Neuronal stem cell (in vitro differentiated cells): Measurements from ENCODE around the gene NEUROG3.

Experiments
- DNase-seq: peaks from one replicate; pipeline ENCODE4 v3.0.0-alpha.2; 2013; ENCODE audit warnings: low spot score
- H2AFZ ChIP-seq: one replicate; pipeline ENCODE4 v1.6.1; 2013; ENCODE audit warnings: mild to moderate bottlenecking, low read length, inconsistent platforms
- H2AK5ac ChIP-seq: 2 replicates; pipeline ENCODE4 v1.6.1; 2013; ENCODE audit warnings: low read depth, mild to moderate bottlenecking, inconsistent platforms, low read length, moderate library complexity, mixed read lengths
- H2BK120ac ChIP-seq: 2 replicates; pipeline ENCODE4 v1.6.1; 2013; ENCODE audit warnings: low read depth, mild to moderate bottlenecking, inconsistent platforms, low read length, moderate library complexity, mixed read lengths
- H2BK12ac ChIP-seq: one replicate; pipeline ENCODE4 v1.6.1; 2013; ENCODE audit warnings: low read length, inconsistent platforms
- H2BK15ac ChIP-seq: 2 replicates; pipeline ENCODE4 v1.6.1; 2013; ENCODE audit warnings: mild to moderate bottlenecking, low read length, inconsistent platforms, mixed read lengths
- H2BK5ac ChIP-seq: one replicate; pipeline ENCODE4 v1.6.1; 2013; ENCODE audit warnings: inconsistent platforms, mild to moderate bottlenecking, low read length, moderate library complexity
- H3K14ac ChIP-seq: one replicate; pipeline ENCODE4 v1.6.1; 2013; ENCODE audit warnings: low read length, inconsistent platforms
- H3K18ac ChIP-seq: 2 replicates; pipeline ENCODE4 v1.6.1; 2013; ENCODE audit warnings: low read length, inconsistent platforms
- H3K23ac ChIP-seq: 2 replicates; pipeline ENCODE4 v1.6.1; 2013; ENCODE audit warnings: low read depth, mild to moderate bottlenecking, mixed read lengths, low read length, inconsistent platforms; ENCODE audit not compliant: poor library complexity
- H3K27ac ChIP-seq: replicated peaks from 3 replicates; pipeline ENCODE4 v1.5.1; 2013; ENCODE audit warnings: low read length, inconsistent platforms
- H3K27me3 ChIP-seq, 3 experiments: 2 replicates each; pipeline ENCODE4 v1.6.1; 2013; ENCODE audit warnings: low read length in 3 of 3, mild to moderate bottlenecking in 2 of 3, inconsistent platforms in 1 of 3, low read depth in 1 of 3, mixed read lengths in 1 of 3, moderate library complexity in 1 of 3; ENCODE audit not compliant: control insufficient read depth in 3 of 3, insufficient read depth in 3 of 3
- H3K36me3 ChIP-seq, 2 donors: replicated peaks in 1 of 2; 2 replicates each; pipeline ENCODE4 v1.6.1; 2013; ENCODE audit warnings: low read length in 2 of 2; ENCODE audit not compliant: control insufficient read depth in 2 of 2, insufficient read depth in 2 of 2
- H3K4ac ChIP-seq: 2 replicates; pipeline ENCODE4 v1.6.1; 2013; ENCODE audit warnings: inconsistent platforms, mild to moderate bottlenecking, low read length, moderate library complexity
- H3K4me1 ChIP-seq, 2 donors: 1 replicate in 1 of 2; 2 replicates in 1 of 2; pipeline ENCODE4 v1.6.1; 2013; ENCODE audit warnings: low read length in 2 of 2, low read depth in 1 of 2; ENCODE audit not compliant: control insufficient read depth in 2 of 2, insufficient read depth in 1 of 2
- H3K4me2 ChIP-seq: one replicate; pipeline ENCODE4 v1.6.1; 2013; ENCODE audit warnings: mild to moderate bottlenecking, low read length, inconsistent platforms; ENCODE audit not compliant: insufficient read depth, poor library complexity, severe bottlenecking
- H3K4me3 ChIP-seq, 2 donors: 2 replicates each; pipeline ENCODE4 v1.5.1; 2013; ENCODE audit warnings: low read length in 2 of 2, mild to moderate bottlenecking in 2 of 2, inconsistent platforms in 1 of 2, moderate library complexity in 1 of 2
- H3K79me1 ChIP-seq: one replicate; pipeline ENCODE4 v1.6.1; 2013; ENCODE audit warnings: low read depth, mild to moderate bottlenecking, inconsistent platforms, low read length, moderate library complexity
- H3K9ac ChIP-seq: one replicate; pipeline ENCODE4 v1.6.1; 2013; ENCODE audit warnings: mild to moderate bottlenecking, low read depth, low read length, inconsistent platforms; ENCODE audit not compliant: poor library complexity
- H3K9me3 ChIP-seq, 2 donors: replicated peaks in 1 of 2; 2 replicates each; pipeline versions ENCODE3 to v1.6.1; 2013; ENCODE audit warnings: low read length in 2 of 2, mild to moderate bottlenecking in 2 of 2, inconsistent platforms in 1 of 2, low read depth in 1 of 2, mixed read lengths in 1 of 2, moderate library complexity in 1 of 2; ENCODE audit not compliant: control insufficient read depth in 2 of 2, insufficient read depth in 1 of 2
- H4K8ac ChIP-seq: one replicate; pipeline ENCODE4 v1.6.1; 2013; ENCODE audit warnings: low read depth, mild to moderate bottlenecking, inconsistent platforms, low read length, moderate library complexity
- H4K91ac ChIP-seq: one replicate; pipeline ENCODE4 v1.6.1; 2013; ENCODE audit warnings: low read length, low read depth, mild to moderate bottlenecking, inconsistent platforms; ENCODE audit not compliant: poor library complexity
- WGBS, 2 donors: extraction: QIAGEN DNeasy Blood & Tissue Kit; methylation state at CpG; one replicate each; pipeline ENCODE4 v1.1.7; 2013; ENCODE audit warnings: missing lambda C conversion rate in 2 of 2, mixed read lengths in 1 of 2; ENCODE audit not compliant: insufficient read length in 2 of 2, insufficient replicate concordance in 1 of 2; ENCODE audit errors: extremely low coverage in 2 of 2; 5-methylcytosine and 5-hydroxymethylcytosine counted together

NEUROG3 gene

GRCh38 chr10:69580435-69580834 lies 7.2 kb upstream of the NEUROG3 start:
- no peak overlapping the region for H3K4ac ChIP-seq
- WGBS, 2 donors = no CpG with 5 or more reads among the region's 5 CpGs
- no peak overlapping the region for H3K9ac ChIP-seq
- H2BK15ac ChIP-seq = no peak overlapping the region
- DNase-seq = no peak
- H3K36me3 ChIP-seq = no peaks in the 10 kb centered on the region
- H3K4me2 ChIP-seq = no peak overlapping the region
- peaks cover 0 to 1% of the 10 kb centered on the region in 2 donors for H3K9me3 ChIP-seq
- no peak overlapping the region for H3K14ac ChIP-seq
- H2AFZ ChIP-seq = no peak overlapping the region
- H3K4me1 ChIP-seq = no peaks in the 10 kb centered on the region
- H3K27me3 ChIP-seq = peaks cover 28 to 73% (median 59%) of the 10 kb centered on the region in 3 experiments
- H2AK5ac ChIP-seq = no peak overlapping the region
- H3K23ac ChIP-seq = no peak overlapping the region
- no peak overlapping the region for H4K91ac ChIP-seq
- H3K4me3 ChIP-seq = no peak overlapping the region
- no peak overlapping the region for H3K27ac ChIP-seq
- H2BK5ac ChIP-seq = no peak overlapping the region
- H3K18ac ChIP-seq = no peak overlapping the region
- no peak overlapping the region for H2BK120ac ChIP-seq
- no peak overlapping the region for H4K8ac ChIP-seq
- H2BK12ac ChIP-seq = no peak overlapping the region
- no peaks in the 10 kb centered on the region for H3K79me1 ChIP-seq

- H3K27me3 ChIP-seq = peaks cover 32 to 72% (median 68%) of the 10 kb centered on the region in 3 experiments
- H3K36me3 ChIP-seq = no peaks in the 10 kb centered on the region
- no peak for DNase-seq
- H3K14ac ChIP-seq = no peak overlapping the region
- H2AK5ac ChIP-seq = no peak overlapping the region
- no peak overlapping the region for H2BK120ac ChIP-seq
- peaks cover under 1 to 2% of the 10 kb centered on the region in 2 donors for H3K4me1 ChIP-seq
- peak overlapping the region; percentile 11 for H3K23ac ChIP-seq
- no peak overlapping the region for H2AFZ ChIP-seq
- no peak overlapping the region for H2BK5ac ChIP-seq
- no peak overlapping the region for H3K27ac ChIP-seq
- WGBS, 2 donors = no CpG with 5 or more reads among the region's 8 CpGs
- no peak overlapping the region for H3K4ac ChIP-seq
- no peak overlapping the region for H3K4me2 ChIP-seq
- H4K8ac ChIP-seq = no peak overlapping the region
- H2BK15ac ChIP-seq = no peak overlapping the region
- no peak overlapping the region for H3K4me3 ChIP-seq
- no peak overlapping the region for H3K18ac ChIP-seq
- peaks cover 0 to 1% of the 10 kb centered on the region in 2 donors for H3K9me3 ChIP-seq
- H3K9ac ChIP-seq = no peak overlapping the region
- no peak overlapping the region for H4K91ac ChIP-seq
- H3K79me1 ChIP-seq = no peaks in the 10 kb centered on the region
- H2BK12ac ChIP-seq = no peak overlapping the region
These were observed 6.3 kb upstream of the NEUROG3 start for GRCh38 chr10:69579464-69580060.

GRCh38 chr10:69578508-69578991 lies 5.3 kb upstream of the NEUROG3 start:
- Histone ChIP-seq H4K91ac (no peak overlapping the region), H3K27me3 (peaks cover 38 to 79% (median 78%) of the 10 kb centered on the region in 3 experiments), H3K14ac (no peak overlapping the region), H3K4me1 (peaks cover 10 to 12% of the 10 kb centered on the region in 2 donors), H3K9me3 (peaks cover 0 to 1% of the 10 kb centered on the region in 2 donors), H3K27ac (no peak overlapping the region), H2BK12ac (no peak overlapping the region), H2AK5ac (no peak overlapping the region), H3K4me2 (no peak overlapping the region), H3K79me1 (no peaks in the 10 kb centered on the region), H3K4me3 (no peak overlapping the region), H3K36me3 (no peaks in the 10 kb centered on the region), H3K4ac (no peak overlapping the region), H3K23ac (no peak overlapping the region), H2BK5ac (peak overlapping the region; percentile 67), H3K18ac (no peak overlapping the region), H2BK120ac (no peak overlapping the region), H2BK15ac (no peak overlapping the region), H4K8ac (no peak overlapping the region), H2AFZ (no peak overlapping the region), H3K9ac (no peak overlapping the region)
- WGBS, 2 donors = no CpG with 5 or more reads among the region's 32 CpGs
- no peak for DNase-seq

GRCh38 chr10:69577268-69578232 lies 4.3 kb upstream of the NEUROG3 start:
- WGBS, 2 donors = no CpG with 5 or more reads among the region's 51 CpGs
- no peak for DNase-seq

More at GRCh38 chr10:69577268-69578232, 4.3 kb upstream of the NEUROG3 start:
- Histone ChIP-seq H2BK12ac (no peak overlapping the region), H3K9ac (no peak overlapping the region), H3K4me2 (no peak overlapping the region), H2BK120ac (no peak overlapping the region), H2AFZ (no peak overlapping the region), H3K9me3 (peaks cover 0 to 1% of the 10 kb centered on the region in 2 donors), H3K14ac (no peak overlapping the region), H3K27me3 (peaks cover 46 to 89% (median 86%) of the 10 kb centered on the region in 3 experiments), H2BK15ac (peak overlapping the region; percentile 20), H4K8ac (no peak overlapping the region), H3K36me3 (no peaks in the 10 kb centered on the region), H3K4me3 (no peak overlapping the region), H3K23ac (no peak overlapping the region), H3K27ac (no peak overlapping the region), H3K4me1 (peaks cover 14 to 19% of the 10 kb centered on the region in 2 donors), H3K18ac (no peak overlapping the region), H2AK5ac (peak overlapping the region; percentile 65), H4K91ac (no peak overlapping the region), H3K4ac (no peak overlapping the region), H3K79me1 (no peaks in the 10 kb centered on the region), H2BK5ac (no peak overlapping the region)
